Activated CD8-positive, alpha-beta memory T cell treated with anti-CD3 and anti-CD28 coated beads for 36 hours (primary cell): ENCODE measurements around the gene CCDC148. TPM values are rescaled to one million over a fixed set of nuclear protein-coding genes. Genes with fewer than 3 reads are reported as not detected.
"Not testable (repeated sequence)": the region's sequence is repeated elsewhere in the genome, so short reads cannot be mapped to it uniquely, and the experiment has no call there.

Experiments
- CTCF ChIA-PET: fragments of 350-600 bp; sonication (Branson Sonifier 250); formaldehyde crosslinking; loops from one replicate; lab custom pipeline; 2021; ENCODE audit warnings: antibody characterized with exemption; lab: Charles Lee
- POLR2A ChIA-PET: fragments of 350-600 bp; sonication (Branson Sonifier 250); formaldehyde crosslinking; loops from one replicate; lab custom pipeline; 2021; ENCODE audit warnings: antibody characterized with exemption; lab: Charles Lee
- total RNA-seq, 2 experiments: library from RNA; stranded (reverse); gene quantifications; one replicate each; pipeline ENCODE4 v1.2.3, GENCODE V29; 2021

Gene CCDC148
- total RNA-seq, 2 experiments from 2014 or later = not detected

- ChIA-PET CTCF (no interaction called here), POLR2A (no interaction called here)
Measured at GRCh38 chr2:158486150-158486969, 29.8 kb upstream of the CCDC148 start.

DNA sequence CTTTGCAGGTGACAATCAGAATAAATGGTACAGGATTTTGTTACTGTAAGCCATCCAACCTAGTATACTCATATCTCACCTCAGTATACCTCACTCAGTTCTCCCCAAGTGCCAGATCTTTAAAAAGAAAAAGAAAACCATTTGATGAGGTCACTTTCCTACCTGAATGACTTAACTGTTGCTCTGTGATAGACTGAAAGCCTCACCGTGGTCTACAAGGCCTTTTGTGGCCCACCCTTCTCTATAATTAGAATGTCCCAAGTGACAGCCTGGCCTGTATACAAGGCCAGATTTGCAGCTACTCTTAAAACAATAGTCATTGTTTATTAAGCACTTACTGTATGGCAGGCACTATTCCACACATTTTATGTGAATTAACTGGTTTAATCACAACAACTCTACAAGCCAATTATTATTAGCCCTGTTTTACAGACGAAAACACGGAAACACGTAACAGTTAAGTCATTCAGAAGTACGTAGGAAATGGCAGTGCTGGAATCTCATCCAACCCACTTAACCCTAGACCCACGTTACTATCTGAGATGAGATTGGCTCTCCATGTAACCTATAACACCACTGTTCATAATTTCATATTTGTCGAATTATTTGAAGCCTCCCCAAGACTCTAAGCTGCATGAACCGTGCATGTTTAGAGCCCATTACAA, 28.5 kb upstream of the CCDC148 start:
- ChIA-PET POLR2A (no interaction called here), CTCF (no interaction called here)

GRCh38 chr2:158482594-158482993, 26.0 kb upstream of the CCDC148 start:
- CTCF ChIA-PET = no interaction called here
- POLR2A ChIA-PET = no interaction called here

GRCh38 chr2:158481116-158481515, 24.6 kb upstream of the CCDC148 start:
- CTCF ChIA-PET = no interaction called here
- POLR2A ChIA-PET = no interaction called here

- ChIA-PET POLR2A (interaction anchor here (0.9 kb wide), 1 partner anchor 16 kb away, joined by 3 read pairs; no protein-coding TSS in a partner anchor), CTCF (no interaction called here)
Measured at GRCh38 chr2:158478816-158479215, 22.3 kb upstream of the CCDC148 start.

GRCh38 chr2:158478237-158478636, 21.7 kb upstream of the CCDC148 start:
- CTCF ChIA-PET = no interaction called here
- POLR2A ChIA-PET = interaction anchor here (0.9 kb wide), 1 partner anchor 16 kb away, joined by 3 read pairs; no protein-coding TSS in a partner anchor

DNA sequence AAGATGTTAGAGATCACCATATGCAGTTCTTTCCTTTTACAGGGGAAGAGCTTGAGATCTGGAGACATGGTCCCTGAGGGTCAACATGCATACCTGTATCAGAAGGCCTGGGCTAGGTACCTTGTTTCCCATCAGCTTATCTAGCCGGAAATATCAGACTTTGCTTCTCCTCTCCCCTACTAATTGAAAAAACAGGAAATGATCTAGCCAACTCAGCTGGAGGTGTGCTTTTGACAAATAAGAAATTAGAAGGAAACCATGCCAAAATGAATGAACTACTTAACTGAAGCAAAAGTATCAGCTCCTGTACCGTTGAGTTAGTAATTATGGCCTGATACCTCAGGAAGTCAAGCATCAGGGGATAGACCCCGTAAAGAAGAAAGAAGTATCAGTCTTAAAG, 20.6 kb upstream of the CCDC148 start:
- POLR2A ChIA-PET = no interaction called here
- CTCF ChIA-PET = no interaction called here

DNA sequence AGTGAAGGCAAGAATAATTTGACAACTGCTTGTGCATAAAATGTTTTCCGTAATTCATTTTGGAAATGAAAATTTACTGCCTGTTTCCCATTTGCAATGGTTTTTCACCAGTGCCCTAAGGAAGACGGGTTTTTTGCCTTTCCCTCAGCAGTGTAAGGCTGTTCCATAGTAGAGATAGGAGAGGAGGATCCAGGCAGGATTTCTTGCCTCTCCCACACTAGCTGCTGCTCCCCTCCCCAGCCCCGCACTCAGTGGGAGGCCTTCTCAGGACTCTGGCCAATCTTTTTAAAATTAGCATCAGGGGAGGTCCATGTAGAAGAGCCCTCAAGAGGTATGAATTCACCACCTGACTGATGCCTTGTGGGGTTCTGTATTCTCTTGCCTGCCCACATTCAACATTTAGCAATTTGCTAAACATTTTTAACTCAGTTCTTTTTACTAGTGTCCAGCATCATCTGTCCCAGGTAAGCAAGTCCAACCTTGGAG, 18.0 kb upstream of the CCDC148 start:
- CTCF ChIA-PET, POLR2A ChIA-PET: not testable (repeated sequence)

GRCh38 chr2:158473719-158474392, 17.3 kb upstream of the CCDC148 start:
- POLR2A ChIA-PET = no interaction called here

DNA sequence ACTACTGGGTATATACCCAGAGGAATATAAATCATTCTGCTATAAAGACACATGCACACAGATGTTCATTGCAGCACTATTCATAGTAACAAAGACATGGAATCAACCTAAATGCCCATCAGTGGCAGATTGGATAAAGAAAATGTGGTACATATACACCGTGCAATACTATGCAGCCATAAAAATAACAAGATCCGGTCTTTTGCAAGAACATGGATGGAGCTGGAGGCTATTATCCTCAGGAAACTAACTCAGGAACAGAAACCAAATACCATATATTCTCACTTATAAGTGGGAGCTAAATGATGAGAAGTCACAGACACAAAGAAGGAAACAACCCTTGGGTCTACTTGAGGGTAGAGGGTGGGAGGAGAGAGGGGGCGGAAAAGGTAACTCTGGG, 16.7 kb upstream of the CCDC148 start:
- CTCF ChIA-PET = interaction anchor here (1.1 kb wide), 1 partner anchor 15 kb away, joined by 3 read pairs; no protein-coding TSS in a partner anchor
- POLR2A ChIA-PET = not testable (repeated sequence)

More at GRCh38 chr2:158473719-158474392, 17.3 kb upstream of the CCDC148 start:
- CTCF ChIA-PET = interaction anchor here (1.1 kb wide), 1 partner anchor 16 kb away, joined by 3 read pairs; no protein-coding TSS in a partner anchor

- CTCF ChIA-PET = interaction anchor here (1.1 kb wide), 1 partner anchor 15 kb away, joined by 3 read pairs; no protein-coding TSS in a partner anchor
- POLR2A ChIA-PET = not testable (repeated sequence)
Measured at GRCh38 chr2:158472829-158473228, 16.3 kb upstream of the CCDC148 start.

DNA sequence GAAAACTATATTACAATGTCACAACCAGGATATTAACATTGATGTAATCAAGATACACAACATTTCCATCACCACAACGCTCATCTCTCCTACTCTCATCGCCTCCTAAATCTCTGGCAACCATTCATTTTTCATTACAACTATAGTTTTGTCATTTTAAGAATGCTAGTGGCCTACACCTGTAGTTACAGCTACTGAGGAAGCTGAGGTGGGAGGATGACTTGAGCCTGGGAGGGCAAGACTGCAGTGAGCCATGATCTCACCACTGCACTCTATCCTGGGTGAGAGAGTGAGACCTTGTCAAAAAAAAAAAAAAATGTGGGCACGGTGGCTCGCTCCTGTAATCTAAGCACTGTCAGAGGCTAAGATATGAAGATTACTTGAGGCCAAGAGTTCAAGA, 10.7 kb upstream of the CCDC148 start:
- POLR2A ChIA-PET = no interaction called here
- CTCF ChIA-PET = no interaction called here

GRCh38 chr2:158464426-158465281, 8.1 kb upstream of the CCDC148 start:
- CTCF ChIA-PET = interaction anchor here (0.7 kb wide), 1 partner anchor 8 kb away, joined by 3 read pairs; the partner anchor contains the start of genes CCDC148 and PKP4

GRCh38 chr2:158463496-158464095, 7.0 kb upstream of the CCDC148 start:
- ChIA-PET POLR2A (no interaction called here), CTCF (no interaction called here)

More at GRCh38 chr2:158464426-158465281, 8.1 kb upstream of the CCDC148 start:
- POLR2A ChIA-PET = no interaction called here

DNA sequence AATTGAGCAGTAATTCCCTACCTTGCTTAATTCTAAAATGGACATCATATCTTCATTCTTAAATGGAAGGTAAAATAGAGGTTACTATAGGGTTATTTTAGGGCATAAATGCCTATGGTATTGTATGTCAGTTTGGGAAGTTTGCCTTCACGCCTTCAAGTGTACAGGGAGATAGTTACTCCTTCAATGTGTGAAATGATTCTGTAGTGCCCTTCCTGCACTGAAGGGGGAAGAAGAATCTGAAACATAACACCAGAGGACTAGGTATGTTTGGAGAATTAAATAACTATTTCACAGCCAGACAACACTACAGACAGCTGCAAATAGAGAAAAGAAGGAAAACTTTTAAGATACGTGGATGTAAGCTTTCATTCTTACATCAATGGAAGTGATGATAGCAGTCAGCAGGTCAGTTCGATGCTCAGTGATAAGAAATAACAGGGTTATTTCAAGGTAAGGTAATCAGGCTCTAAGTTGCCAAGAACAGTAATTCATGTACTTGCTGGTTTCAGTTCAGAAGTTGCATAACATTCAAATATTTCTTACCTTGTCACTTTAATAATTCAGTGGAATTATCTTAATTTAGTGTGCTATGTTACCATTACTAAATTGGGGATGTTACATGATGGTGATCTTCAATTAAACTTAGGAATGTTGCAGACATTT, 4.2 kb upstream of the CCDC148 start:
- CTCF ChIA-PET = no interaction called here
- POLR2A ChIA-PET = no interaction called here

DNA sequence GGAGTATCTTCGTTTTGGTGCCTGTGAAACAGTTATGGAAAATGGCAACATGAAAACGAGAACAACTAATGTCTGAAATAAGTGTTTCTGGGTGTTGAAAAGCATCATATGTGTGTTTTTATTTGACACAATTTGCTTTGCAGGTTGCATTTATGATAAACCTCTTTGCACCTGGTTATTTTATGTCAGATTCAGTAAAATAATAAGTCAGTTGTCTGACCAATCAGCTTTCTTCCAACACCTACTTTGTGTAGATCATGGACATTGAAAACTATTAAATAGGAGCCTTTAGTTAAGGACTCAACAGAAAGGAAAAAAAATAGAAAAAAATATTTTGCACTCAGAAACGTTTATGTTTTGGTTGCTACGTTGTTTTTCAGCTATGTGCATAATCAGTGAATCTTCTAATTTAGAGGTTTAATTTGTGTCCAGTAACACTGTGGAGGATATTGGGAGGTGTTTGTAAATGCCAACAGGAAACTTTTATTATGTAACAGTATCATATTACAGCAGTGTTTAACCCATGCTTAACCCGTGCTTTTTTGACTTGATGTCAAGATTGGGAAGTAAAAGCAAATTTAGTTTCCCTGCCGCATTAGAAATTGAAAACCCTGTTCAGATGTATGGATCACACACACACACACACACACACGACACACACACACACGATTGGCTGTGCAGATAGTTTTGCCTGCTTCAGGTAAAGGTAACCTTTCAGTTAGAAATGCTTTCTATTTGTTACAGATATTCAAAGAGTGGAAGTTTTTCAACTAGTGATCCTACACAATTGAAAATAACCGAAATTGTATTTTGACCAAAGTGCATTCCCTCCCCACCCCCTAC, 2.8 kb upstream of the CCDC148 start:
- POLR2A ChIA-PET = no interaction called here
- CTCF ChIA-PET = no interaction called here

GRCh38 chr2:158458617-158458920, 2.0 kb upstream of the CCDC148 start:
- CTCF ChIA-PET = no interaction called here

More at GRCh38 chr2:158458617-158458920, 2.0 kb upstream of the CCDC148 start:
- POLR2A ChIA-PET = no interaction called here
